ENCODE data around the gene CTNNA2.

GRCh38 chr2:80022018-80022417, 509.2 kb downstream of the CTNNA2 start:
- TF ChIP-seq CTCF (conservative IDR thresholded peaks at IDR 0.05 in 1 of 2, IDR thresholded peaks at IDR 0.05 in 1 of 2; ENCODE audit: extremely low read depth in 1 of 2, insufficient read depth in 1 of 2, low read depth in 1 of 2, low read length in 2 of 2) (no peak), EZH2 (IDR thresholded peaks at IDR 0.05; ENCODE audit: borderline replicate concordance, low read length) (no peak)

Measured in mammary epithelial cell (primary cell).